ENCODE measurements around the gene ATRN.
"Not testable (repeated sequence)": the region's sequence is repeated elsewhere in the genome, so short reads cannot be mapped to it uniquely, and the experiment has no call there.

Gene ATRN

DNA sequence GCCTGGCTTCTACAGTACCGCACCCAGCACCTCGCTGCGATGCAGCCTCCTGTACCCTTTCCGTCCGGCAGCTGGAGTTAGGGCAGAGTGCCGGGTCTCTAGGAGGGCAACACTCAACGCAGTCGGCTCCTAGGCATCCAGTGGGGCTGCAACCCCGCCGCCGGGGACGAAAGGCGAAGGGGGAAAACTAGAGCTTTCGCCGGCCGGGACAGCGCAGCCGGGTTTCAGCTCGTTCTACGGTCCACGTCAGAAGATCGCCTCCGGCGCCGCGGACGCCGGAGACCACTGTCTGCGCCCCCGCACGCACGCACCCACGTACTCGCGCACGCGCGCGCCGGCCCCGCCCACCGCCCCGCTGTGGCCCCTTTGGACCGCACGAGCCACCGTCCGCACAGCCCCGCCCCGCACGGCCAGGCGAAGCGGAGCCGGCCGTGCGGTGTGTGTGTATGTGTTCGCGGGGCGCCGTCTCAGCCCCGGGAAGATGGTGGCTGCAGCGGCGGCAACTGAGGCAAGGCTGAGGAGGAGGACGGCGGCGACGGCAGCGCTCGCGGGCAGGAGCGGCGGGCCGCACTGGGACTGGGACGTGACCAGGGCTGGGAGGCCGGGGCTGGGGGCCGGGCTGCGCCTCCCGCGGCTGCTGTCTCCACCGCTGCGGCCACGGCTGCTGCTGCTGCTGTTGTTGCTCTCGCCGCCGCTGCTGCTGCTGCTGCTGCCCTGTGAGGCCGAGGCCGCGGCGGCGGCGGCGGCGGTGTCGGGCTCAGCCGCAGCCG lies at the start of gene ATRN:
ATRN (plus strand) TSS at position 392 of the 770 bp plus-strand sequence; CDS start at position 482, 90 bp downstream.
- DNase-seq = peak; percentile 90

- no peak for DNase-seq
Observed at GRCh38 chr20:3421985-3422384, 48.8 kb upstream of the ATRN start.

DNA sequence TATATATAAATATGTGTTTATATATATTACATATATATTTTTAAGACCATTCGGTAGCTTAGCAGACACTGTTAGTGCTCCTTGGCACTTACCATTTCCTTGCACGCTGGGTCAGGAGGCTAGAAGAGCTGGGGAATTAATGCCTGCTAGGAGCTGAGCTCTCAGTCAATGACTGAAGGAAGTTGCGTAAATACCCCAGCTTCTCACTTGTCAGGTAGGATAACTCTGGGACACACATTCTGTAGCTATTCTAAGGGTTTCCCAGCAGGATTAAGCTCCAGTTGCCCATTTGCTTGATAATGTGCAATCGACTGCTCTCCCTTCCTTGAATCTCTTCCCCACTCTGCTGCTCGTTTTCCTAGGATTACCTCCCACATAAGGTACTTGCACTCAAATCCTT lies 47.7 kb upstream of the ATRN start:
- no peak for DNase-seq

DNA sequence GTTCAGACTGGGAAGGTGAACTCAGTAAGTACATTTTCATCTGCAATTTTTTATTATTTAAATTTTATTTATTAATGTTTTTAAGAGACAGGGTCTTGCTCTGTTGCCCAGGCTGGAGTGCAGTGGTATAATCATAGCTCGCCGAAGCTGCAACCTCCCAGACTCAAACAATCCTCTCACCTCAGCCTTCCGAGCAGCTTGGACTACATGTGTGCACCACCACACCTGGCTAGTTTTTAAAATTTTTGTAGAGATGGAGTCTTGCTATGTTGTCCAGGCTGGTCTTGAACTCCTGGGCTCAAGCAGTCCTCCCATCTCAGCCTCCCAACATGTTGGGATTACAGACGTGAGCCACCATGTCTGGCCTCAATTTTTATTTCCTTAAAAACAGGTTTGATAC lies 44.1 kb upstream of the ATRN start:
- DNase-seq = not testable (repeated sequence)

DNA sequence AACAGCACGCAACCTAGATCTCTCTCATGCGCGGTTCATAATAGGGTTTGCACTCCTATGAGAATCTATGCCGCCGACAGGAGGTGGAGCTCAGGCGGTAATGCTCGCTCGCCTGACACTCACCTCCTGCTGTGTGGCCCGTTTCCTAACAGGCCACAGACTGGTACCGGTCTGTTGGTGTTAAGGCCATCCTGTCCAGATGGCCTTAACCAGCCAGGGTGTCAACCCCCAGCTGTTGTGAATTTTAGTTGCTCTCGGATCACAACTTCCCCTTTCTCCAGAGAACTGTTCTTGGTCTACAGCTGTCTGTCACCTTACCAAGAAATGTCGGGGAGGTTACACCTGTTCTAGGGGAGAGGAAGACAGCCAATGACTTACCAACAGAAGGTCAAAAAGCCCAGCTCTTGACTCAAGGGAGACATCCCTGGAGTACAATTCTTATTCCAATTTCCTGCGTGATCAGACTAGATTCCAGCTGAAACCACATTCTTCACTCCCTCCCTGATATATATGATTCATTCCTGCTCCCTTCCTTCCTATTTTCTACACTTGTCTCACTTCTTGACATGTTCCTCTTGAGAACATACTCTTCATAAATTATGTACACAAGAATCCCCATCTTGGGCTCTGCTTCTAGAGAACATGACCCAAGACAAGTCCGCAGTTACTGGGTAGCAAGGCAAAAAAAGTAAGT lies 40.3 kb upstream of the ATRN start:
- peak; percentile 79 for DNase-seq

GRCh38 chr20:3431109-3431508 lies 39.7 kb upstream of the ATRN start:
- no peak for DNase-seq

- no peak for DNase-seq
Observed at GRCh38 chr20:3432844-3433243, 38.0 kb upstream of the ATRN start.

DNA sequence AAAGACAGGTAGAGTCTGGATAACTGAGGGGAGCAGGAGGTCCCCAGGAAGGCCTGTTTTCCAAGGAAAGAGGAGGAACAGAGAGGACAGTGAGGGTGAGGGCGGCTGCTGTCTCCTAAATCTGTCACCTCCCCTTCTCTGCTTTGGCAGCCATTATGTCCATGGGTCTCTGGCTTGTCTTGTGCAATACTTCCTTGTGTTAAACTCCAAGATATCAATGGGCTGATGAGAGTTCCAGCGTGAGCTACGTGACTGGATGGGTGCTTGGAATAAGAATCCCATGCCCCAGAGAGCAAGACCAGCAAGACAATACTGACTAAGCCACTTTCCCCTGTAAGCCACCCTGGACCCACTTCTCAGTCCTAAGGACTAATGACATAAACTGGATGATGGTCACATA lies 37.1 kb upstream of the ATRN start:
- DNase-seq = no peak

GRCh38 chr20:3434232-3434631 lies 36.6 kb upstream of the ATRN start:
- no peak for DNase-seq

GRCh38 chr20:3436864-3437574 lies 33.8 kb upstream of the ATRN start:
- DNase-seq = no peak

- DNase-seq = no peak
Observed at GRCh38 chr20:3446779-3447178, 24.0 kb upstream of the ATRN start.

GRCh38 chr20:3447321-3447720 lies 23.5 kb upstream of the ATRN start:
- no peak for DNase-seq

DNA sequence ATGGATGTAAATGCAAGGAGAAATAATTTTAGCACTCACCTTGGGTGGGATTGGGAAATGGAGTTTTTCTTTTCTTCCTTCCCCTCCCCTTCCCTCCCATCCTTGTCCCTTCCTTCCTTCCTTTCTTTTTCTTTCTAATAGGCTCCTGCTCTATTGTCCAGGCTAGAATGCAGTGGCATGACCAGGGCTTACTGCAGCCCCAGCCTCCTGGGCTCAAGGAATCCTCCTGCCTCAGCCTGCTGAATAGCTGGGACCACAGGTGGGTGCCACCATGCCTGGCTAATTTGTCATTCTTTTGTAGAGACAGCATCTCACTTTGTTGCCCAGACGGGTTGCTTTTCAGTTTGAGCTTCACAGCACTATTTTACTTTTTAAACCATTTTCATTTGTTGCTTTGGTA lies 21.5 kb upstream of the ATRN start:
- no peak for DNase-seq

DNA sequence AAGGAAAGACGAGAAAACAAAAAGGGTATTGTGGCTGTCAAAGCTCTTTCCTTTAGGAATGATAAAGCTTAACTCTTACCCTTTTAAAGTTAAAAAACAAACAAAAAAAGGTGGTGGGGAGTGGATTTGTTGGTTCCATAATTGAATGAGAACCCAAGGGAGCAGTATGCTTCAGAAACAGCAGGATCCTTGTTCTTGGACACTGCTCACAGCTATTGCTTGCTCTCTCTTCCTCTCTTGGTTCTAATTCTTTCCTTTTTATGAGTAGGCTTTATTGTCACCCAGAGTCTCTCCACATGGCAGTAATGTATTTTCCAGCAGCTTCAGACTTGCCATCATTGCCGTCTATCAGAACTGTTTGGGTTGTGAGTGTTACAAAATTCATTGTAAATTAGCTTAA lies 18.7 kb upstream of the ATRN start:
- no peak for DNase-seq

- DNase-seq = no peak
Observed at GRCh38 chr20:3452690-3453089, 18.1 kb upstream of the ATRN start.

- DNase-seq = no peak
Observed at GRCh38 chr20:3454831-3455230, 16.0 kb upstream of the ATRN start.

DNA sequence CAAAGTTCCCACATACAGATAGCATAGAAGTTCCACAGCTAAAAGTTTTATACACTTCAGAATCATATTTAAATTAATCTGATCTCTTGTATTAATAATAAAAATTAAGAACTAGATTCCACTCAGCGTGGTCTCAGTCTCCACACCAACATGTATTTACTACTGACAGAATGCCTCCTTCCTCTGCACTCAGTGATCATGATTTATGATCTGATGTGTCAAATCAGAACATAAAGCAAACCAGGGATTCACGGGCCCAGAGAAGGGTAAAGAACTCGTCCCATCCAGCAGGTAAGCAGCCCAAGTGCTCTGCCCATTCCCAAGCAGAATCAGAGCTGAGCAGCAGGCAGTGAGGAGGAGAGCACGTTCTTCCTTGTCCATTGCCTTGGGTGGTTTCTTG lies 14.2 kb upstream of the ATRN start:
- DNase-seq = no peak

GRCh38 chr20:3459881-3460307 lies 10.9 kb upstream of the ATRN start:
- DNase-seq = no peak

DNA sequence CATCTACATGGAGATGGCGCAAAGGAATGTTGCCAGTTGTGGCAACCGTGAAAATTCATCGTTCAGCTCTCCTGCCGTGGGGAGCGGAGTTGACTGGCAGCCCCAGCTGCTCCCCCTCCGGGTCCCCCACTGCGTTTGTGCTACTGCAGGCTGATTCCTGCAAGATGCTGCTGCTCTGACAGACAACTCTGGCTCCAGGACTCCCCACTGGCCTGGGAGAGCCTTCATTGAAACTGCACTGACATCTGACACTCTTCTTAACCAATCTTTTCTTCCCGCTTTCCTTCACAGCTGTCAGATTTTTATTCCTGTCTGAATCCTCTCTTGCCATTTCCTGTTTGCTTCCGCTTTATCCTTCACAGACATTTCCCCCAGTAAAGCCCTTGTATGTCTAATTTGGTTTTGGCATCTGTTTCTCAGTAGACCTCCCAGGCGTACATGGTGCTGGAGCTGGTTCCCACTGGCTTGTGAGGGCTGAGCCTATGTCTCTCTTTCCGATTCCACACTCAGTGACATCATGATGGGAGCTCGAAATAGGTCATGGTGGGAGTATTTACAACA lies 9.5 kb upstream of the ATRN start:
- no peak for DNase-seq

- DNase-seq = no peak
Observed at GRCh38 chr20:3461911-3462677, 8.7 kb upstream of the ATRN start.

DNA sequence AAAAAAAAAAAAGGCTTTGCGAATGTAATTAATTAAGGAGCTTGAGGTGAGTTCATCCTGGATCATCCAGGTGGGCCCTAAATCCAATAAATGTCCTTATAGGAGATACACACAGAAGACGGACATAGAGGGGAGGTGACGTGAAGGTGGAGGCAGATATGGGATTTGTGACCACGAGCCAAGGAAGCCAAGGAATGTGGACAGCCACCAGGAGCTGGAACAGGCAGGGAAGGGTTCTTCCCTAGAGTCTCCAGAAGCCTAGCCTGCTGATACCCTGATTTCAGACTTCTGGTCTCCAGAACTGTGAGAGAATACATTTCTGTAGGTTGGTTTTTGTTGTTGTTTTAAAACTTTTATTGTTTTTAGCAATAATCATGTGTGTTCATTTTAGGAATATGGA lies 6.7 kb upstream of the ATRN start:
- no peak for DNase-seq

DNA sequence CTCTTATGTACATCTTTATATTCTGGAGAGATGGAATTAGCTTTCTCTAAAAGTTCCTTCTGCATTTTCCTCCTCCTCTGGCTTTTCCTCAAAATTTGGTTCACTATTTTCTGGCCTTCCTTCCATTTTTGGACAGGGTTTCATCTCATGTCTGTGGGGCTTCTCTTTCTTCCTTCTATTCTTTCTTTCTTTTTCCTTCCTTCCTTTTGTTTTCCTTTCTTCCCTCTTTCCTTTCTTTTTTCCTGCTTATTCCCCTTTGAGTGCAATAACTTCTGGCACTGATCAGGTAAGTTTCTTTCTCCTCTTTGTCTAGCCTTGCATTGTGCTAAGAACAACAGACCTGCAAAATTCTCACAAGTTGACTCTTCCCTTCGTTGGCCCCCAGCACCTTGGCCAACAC lies 5.5 kb upstream of the ATRN start:
- no peak for DNase-seq

GRCh38 chr20:3470208-3470626 lies 601 bp upstream of the ATRN start:
- no peak for DNase-seq

Measured in GDM1 (cell line).